Globus pallidus (tissue), 1 donor: ENCODE data around the gene PAEP.

Source experiments
- DNase-seq: peaks from one replicate; pipeline ENCODE4 v3.0.0-alpha.2; 2015; ENCODE audit warnings: low spot score

Gene PAEP

GRCh38 chr9:135615666-135616618, 54.4 kb downstream of the PAEP start:
- no peak for DNase-seq
